ENCODE measurements around the gene LRRC1.
A peak's percentile ranks its signal among the peaks of the same experiment; 100 is the strongest.

Gene LRRC1

GRCh38 chr6:53961679-53962370 is 167.0 kb downstream of the LRRC1 start:
- Histone ChIP-seq H3K18ac (ENCODE audit: low read length) (peak overlapping the region; percentile 68), H3K27me3 (ENCODE audit: insufficient read depth, low read length, poor library complexity) (no peaks in the 10 kb centered on the region), H4K8ac (ENCODE audit: low read depth, low read length) (no peak overlapping the region), H3K4ac (ENCODE audit: low read depth, low read length) (no peak overlapping the region), H3K23ac (ENCODE audit: low read length) (no peak overlapping the region), H3K4me3 (ENCODE audit: low read length) (no peak overlapping the region), H2BK15ac (replicated peaks; ENCODE audit: low read depth) (peak overlapping the region; percentile 64), H3K27ac (ENCODE audit: low read depth, low read length) (peak overlapping the region; percentile 7), H3K4me1 (ENCODE audit: control insufficient read depth, low read depth, low read length) (no peaks in the 10 kb centered on the region), H3K9ac (ENCODE audit: low read length) (no peak overlapping the region), H4K5ac (ENCODE audit: low read length) (no peak overlapping the region), H3K79me1 (ENCODE audit: low read length) (no peaks in the 10 kb centered on the region), H2AK5ac (ENCODE audit: low read length) (no peak overlapping the region), H3K36me3 (ENCODE audit: control insufficient read depth, insufficient read depth, low read length) (no peaks in the 10 kb centered on the region), H3K56ac (ENCODE audit: low read length) (no peak overlapping the region), H3K79me2 (ENCODE audit: control insufficient read depth, insufficient read depth, low read length) (no peaks in the 10 kb centered on the region), H2BK120ac (ENCODE audit: low read depth, low read length) (no peak overlapping the region), H2BK5ac (ENCODE audit: low read length) (no peak overlapping the region), H3K4me2 (ENCODE audit: low read length) (no peak overlapping the region)
- peak; percentile 95 for DNase-seq
- no CpG with 5 or more reads among the region's 7 CpGs for WGBS (ENCODE audit: extremely low coverage, insufficient coverage, low lambda C conversion rate)

GRCh38 chr6:53962646-53963045 is 167.8 kb downstream of the LRRC1 start:
- Histone ChIP-seq H3K18ac (ENCODE audit: low read length) (peak overlapping the region; percentile 60), H2BK120ac (ENCODE audit: low read depth, low read length) (no peak overlapping the region), H3K4me2 (ENCODE audit: low read length) (no peak overlapping the region), H3K4me1 (ENCODE audit: control insufficient read depth, low read depth, low read length) (no peaks in the 10 kb centered on the region), H3K23ac (ENCODE audit: low read length) (no peak overlapping the region), H3K9ac (ENCODE audit: low read length) (no peak overlapping the region), H3K4ac (ENCODE audit: low read depth, low read length) (no peak overlapping the region), H4K8ac (ENCODE audit: low read depth, low read length) (no peak overlapping the region), H3K56ac (ENCODE audit: low read length) (no peak overlapping the region), H3K27ac (ENCODE audit: low read depth, low read length) (no peak overlapping the region), H3K36me3 (ENCODE audit: control insufficient read depth, insufficient read depth, low read length) (no peaks in the 10 kb centered on the region), H3K79me1 (ENCODE audit: low read length) (no peaks in the 10 kb centered on the region), H2BK5ac (ENCODE audit: low read length) (no peak overlapping the region), H3K79me2 (ENCODE audit: control insufficient read depth, insufficient read depth, low read length) (no peaks in the 10 kb centered on the region), H2BK15ac (replicated peaks; ENCODE audit: low read depth) (peak overlapping the region; percentile 64), H3K4me3 (ENCODE audit: low read length) (no peak overlapping the region), H3K27me3 (ENCODE audit: insufficient read depth, low read length, poor library complexity) (no peaks in the 10 kb centered on the region), H4K5ac (ENCODE audit: low read length) (no peak overlapping the region), H2AK5ac (ENCODE audit: low read length) (no peak overlapping the region)
- no peak for DNase-seq
- no CpG with 5 or more reads among the region's 2 CpGs for WGBS (ENCODE audit: extremely low coverage, insufficient coverage, low lambda C conversion rate)

DNA sequence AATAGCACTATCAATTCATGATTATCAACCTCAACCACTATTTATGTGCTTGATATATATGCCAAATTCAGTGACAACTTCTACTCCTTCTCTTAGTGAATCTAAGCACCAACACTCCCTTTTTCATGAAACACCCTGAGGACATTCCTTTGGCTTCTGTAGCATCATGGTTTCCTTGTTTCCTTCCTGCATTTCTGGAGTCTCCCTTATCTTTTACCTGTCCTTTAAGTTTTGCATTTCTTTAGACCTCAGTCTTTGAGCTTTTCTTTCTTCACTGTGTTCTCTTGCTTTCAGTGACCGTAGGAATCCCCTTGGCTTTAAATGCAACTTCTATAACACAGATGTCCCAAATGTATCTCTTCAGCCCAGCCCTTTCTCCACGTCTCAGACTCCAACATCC is 172.6 kb downstream of the LRRC1 start:
- Histone ChIP-seq H2BK5ac (ENCODE audit: low read length) (no peak overlapping the region), H3K18ac (ENCODE audit: low read length) (no peak overlapping the region), H3K36me3 (ENCODE audit: control insufficient read depth, insufficient read depth, low read length) (no peaks in the 10 kb centered on the region), H3K27ac (ENCODE audit: low read depth, low read length) (no peak overlapping the region), H4K5ac (ENCODE audit: low read length) (no peak overlapping the region), H3K27me3 (ENCODE audit: insufficient read depth, low read length, poor library complexity) (no peaks in the 10 kb centered on the region), H2BK15ac (replicated peaks; ENCODE audit: low read depth) (no peak overlapping the region), H4K8ac (ENCODE audit: low read depth, low read length) (no peak overlapping the region), H3K4ac (ENCODE audit: low read depth, low read length) (no peak overlapping the region), H3K4me3 (ENCODE audit: low read length) (no peak overlapping the region), H2AK5ac (ENCODE audit: low read length) (no peak overlapping the region), H3K23ac (ENCODE audit: low read length) (no peak overlapping the region), H3K4me1 (ENCODE audit: control insufficient read depth, low read depth, low read length) (no peaks in the 10 kb centered on the region), H3K79me2 (ENCODE audit: control insufficient read depth, insufficient read depth, low read length) (no peaks in the 10 kb centered on the region), H3K4me2 (ENCODE audit: low read length) (no peak overlapping the region), H3K56ac (ENCODE audit: low read length) (no peak overlapping the region), H2BK120ac (ENCODE audit: low read depth, low read length) (no peak overlapping the region), H3K9ac (ENCODE audit: low read length) (no peak overlapping the region), H3K79me1 (ENCODE audit: low read length) (no peaks in the 10 kb centered on the region)
- no CpG with 5 or more reads among the region's 2 CpGs for WGBS (ENCODE audit: extremely low coverage, insufficient coverage, low lambda C conversion rate)
- DNase-seq = no peak

Measured in mesendoderm (in vitro differentiated cells).